IMR-90 (cell line): Measurements from ENCODE around the gene GPHA2. TPM values are rescaled to one million over a fixed set of nuclear protein-coding genes. Genes with fewer than 3 reads are reported as not detected.

Experiments
- ATAC-seq: fragments of 200-7000 bp; cut with Tn5 transposase; 2 replicates; pipeline ENCODE4 v1.9.1; 2020; ENCODE audit warnings: low read depth, mild to moderate bottlenecking, moderate library complexity
- BruUV-seq: library from RNA; stranded (reverse); fragments of 400-500 nt; replicated peaks from 2 replicates; lab custom pipeline; 2021; lab: Mats Ljungman, UMichigan
- CTCF ChIA-PET: fragments of 300-600 bp; formaldehyde crosslinking; extraction: SDS; loops from one replicate; lab custom pipeline; 2021; ENCODE audit warnings: antibody characterized with exemption; lab: Yijun Ruan, JAX
- POLR2A ChIA-PET: fragments of 300-600 bp; sonication (Branson Sonifier 250); formaldehyde crosslinking; loops from one replicate; lab custom pipeline; 2022; ENCODE audit warnings: antibody characterized with exemption; ENCODE audit not compliant: unreplicated experiment; lab: Charles Lee
- DNase-seq: peaks from one replicate; pipeline ENCODE4 v3.0.0; 2013
- H2AFZ ChIP-seq: replicated peaks from 2 replicates; pipeline ENCODE3; 2013; ENCODE audit warnings: low read length, mild to moderate bottlenecking; ENCODE audit not compliant: poor library complexity
- H2AK5ac ChIP-seq: 2 replicates; pipeline ENCODE4 v1.6.1; 2013; ENCODE audit warnings: low read depth, low read length, inconsistent platforms
- H2AK9ac ChIP-seq: replicated peaks from 2 replicates; pipeline ENCODE3; 2013; ENCODE audit warnings: mild to moderate bottlenecking, low read depth, low read length, moderate library complexity; ENCODE audit not compliant: poor library complexity
- H2BK120ac ChIP-seq: 2 replicates; pipeline ENCODE4 v1.6.1; 2013; ENCODE audit warnings: low read depth, low read length, inconsistent platforms
- H2BK15ac ChIP-seq: 3 replicates; pipeline ENCODE4 v1.6.1; 2013; ENCODE audit warnings: low read depth, low read length, inconsistent platforms
- H2BK20ac ChIP-seq: 2 replicates; pipeline ENCODE4 v1.6.1; 2013; ENCODE audit warnings: low read depth, mild to moderate bottlenecking, inconsistent platforms, low read length, moderate library complexity
- H2BK5ac ChIP-seq: 2 replicates; pipeline ENCODE4 v1.6.1; 2013; ENCODE audit warnings: mild to moderate bottlenecking, low read depth, low read length, inconsistent platforms; ENCODE audit not compliant: poor library complexity, severe bottlenecking
- H3K14ac ChIP-seq: replicated peaks from 2 replicates; pipeline ENCODE4 v1.6.1; 2013; ENCODE audit warnings: low read depth, low read length, inconsistent platforms
- H3K18ac ChIP-seq: 2 replicates; pipeline ENCODE4 v1.6.1; 2013; ENCODE audit warnings: low read depth, low read length, control low read depth
- H3K23ac ChIP-seq: 2 replicates; pipeline ENCODE4 v1.6.1; 2013; ENCODE audit warnings: low read depth, low read length, inconsistent platforms
- H3K27ac ChIP-seq: 2 replicates; pipeline ENCODE4 v1.5.1; 2013; ENCODE audit warnings: mild to moderate bottlenecking, control low read depth, low read length; ENCODE audit not compliant: insufficient read depth
- H3K27me3 ChIP-seq: 2 replicates; pipeline ENCODE4 v1.6.1; 2013; ENCODE audit warnings: low read length; ENCODE audit not compliant: control insufficient read depth, insufficient read depth
- H3K36me3 ChIP-seq: 2 replicates; pipeline ENCODE4 v1.6.1; 2013; ENCODE audit warnings: low read length, mixed read lengths; ENCODE audit not compliant: control insufficient read depth, insufficient read depth
- H3K4ac ChIP-seq: 2 replicates; pipeline ENCODE4 v1.6.1; 2013; ENCODE audit warnings: low read depth, low read length, inconsistent platforms
- H3K4me1 ChIP-seq: 2 replicates; pipeline ENCODE4 v1.6.1; 2013; ENCODE audit warnings: low read length, mixed read lengths; ENCODE audit not compliant: control insufficient read depth, insufficient read depth
- H3K4me2 ChIP-seq: 2 replicates; pipeline ENCODE4 v1.6.1; 2013; ENCODE audit warnings: low read depth, mild to moderate bottlenecking, control low read depth, low read length, moderate library complexity
- H3K4me3 ChIP-seq: 2 replicates; pipeline ENCODE4 v1.5.1; 2013; ENCODE audit warnings: low read depth, mild to moderate bottlenecking, control low read depth, low read length, moderate library complexity; ENCODE audit not compliant: insufficient read depth
- H3K56ac ChIP-seq: 2 replicates; pipeline ENCODE4 v1.6.1; 2013; ENCODE audit warnings: low read length, inconsistent platforms; ENCODE audit not compliant: insufficient read depth; ENCODE audit errors: extremely low read depth
- H3K79me1 ChIP-seq, 2 experiments: 2 replicates each; pipeline ENCODE4 v1.6.1; 2013; ENCODE audit warnings: low read length in 2 of 2, inconsistent platforms in 1 of 2, low read depth in 1 of 2
- H3K9ac ChIP-seq: 2 replicates; pipeline ENCODE4 v1.6.1; 2013; ENCODE audit warnings: low read depth, low read length, control low read depth
- H3K9me1 ChIP-seq: 2 replicates; pipeline ENCODE4 v1.6.1; 2013; ENCODE audit warnings: low read length, inconsistent platforms; ENCODE audit not compliant: insufficient read depth
- H3K9me3 ChIP-seq: 2 replicates; pipeline ENCODE4 v1.6.1; 2013; ENCODE audit warnings: low read length; ENCODE audit not compliant: control insufficient read depth, insufficient read depth
- H4K20me1 ChIP-seq: 2 replicates; pipeline ENCODE4 v1.6.1; 2013; ENCODE audit warnings: low read length, inconsistent platforms; ENCODE audit not compliant: insufficient read depth
- H4K5ac ChIP-seq: 2 replicates; pipeline ENCODE4 v1.6.1; 2013; ENCODE audit warnings: mild to moderate bottlenecking, low read depth, low read length, control low read depth
- H4K8ac ChIP-seq, 2 experiments: 2 replicates each; pipeline ENCODE4 v1.6.1; 2013; ENCODE audit warnings: low read depth in 2 of 2, low read length in 2 of 2, control low read depth in 1 of 2, inconsistent platforms in 1 of 2
- H4K91ac ChIP-seq: 2 replicates; pipeline ENCODE4 v1.6.1; 2013; ENCODE audit warnings: low read depth, low read length, inconsistent platforms; ENCODE audit not compliant: insufficient read depth
- CEBPB ChIP-seq: IDR thresholded peaks from 2 replicates; pipeline ENCODE4 v1.6.1; 2012; ENCODE audit warnings: low read depth, low read length, improper control_type of control experiment
- USF2 ChIP-seq: fragments of 150-350 bp; IDR thresholded peaks from 2 replicates; pipeline ENCODE4 v1.6.1; 2017; ENCODE audit warnings: mild to moderate bottlenecking, antibody characterized with exemption, low read length, low read depth
- WGBS, 2 experiments: methylation state at CpG; one replicate each; pipeline versions ENCODE4 v1.1.5 to v1.1.7; 2013; ENCODE audit warnings: missing lambda C conversion rate in 2 of 2; ENCODE audit not compliant: insufficient read length in 1 of 2; ENCODE audit errors: extremely low coverage in 2 of 2; 5-methylcytosine and 5-hydroxymethylcytosine counted together
- dilution Hi-C: fragments of 300-500 bp; cut with HindIII; formaldehyde crosslinking; loops from one replicate; pipeline ENCODE4 v1.14.3; 2018; ENCODE audit warnings: low sequenced_read_pairs; ENCODE audit not compliant: unreplicated experiment
- in situ Hi-C: fragments of 300-500 bp; cut with MboI; formaldehyde crosslinking; loops from 3 replicates; pipeline ENCODE4 v1.14.3; 2019; ENCODE audit warnings: low sequenced_read_pairs, inconsistent platforms, mixed read lengths
- intact Hi-C: fragments of 100-400 bp; cut with micrococcal nuclease; formaldehyde crosslinking; loops from 2 replicates; pipeline ENCODE4 v1.10.0; 2022
- polyA plus RNA-seq, 3 experiments: library from polyadenylated mRNA; depleted of rRNA; stranded (reverse); fragments of >200 nt; gene quantifications; 2 replicates each; pipeline ENCODE4 v1.2.3, GENCODE V29; 2012; ENCODE audit warnings: low replicate concordance in 1 of 3
- total RNA-seq: library from RNA; depleted of rRNA; stranded (reverse); fragments of >200 nt; gene quantifications from 2 replicates; pipeline ENCODE4 v1.2.3, GENCODE V29; 2012
- TF ChIP-seq, protein P1 (sequence below): conservative IDR thresholded peaks from 2 replicates; pipeline ENCODE4 v1.5.1; 2012; ENCODE audit warnings: mild to moderate bottlenecking, low read depth, low read length, improper control_type of control experiment

Gene GPHA2
- total and polyA plus RNA-seq, 2 of the 4 experiments (the other 2 are of a cell fraction) = not detected

DNA sequence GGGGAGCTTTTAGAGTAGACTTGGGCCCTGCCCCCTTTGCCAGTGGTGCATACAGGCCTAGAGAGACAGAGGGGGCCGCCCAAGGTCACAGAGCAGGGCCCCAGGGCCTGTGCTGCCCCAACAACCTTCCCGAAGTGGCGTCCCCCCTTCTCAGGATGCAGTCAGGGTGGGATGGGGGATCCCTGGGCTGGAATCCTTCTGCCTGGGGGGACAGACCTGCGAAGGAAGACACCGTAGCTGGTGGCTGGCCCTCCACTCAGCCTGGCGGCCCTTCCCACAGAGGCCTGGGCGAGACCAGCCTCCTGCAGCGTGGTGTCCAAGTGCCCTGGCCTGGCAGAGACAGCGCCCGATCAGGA lies 42.9 kb downstream of the GPHA2 start:
- Histone ChIP-seq H3K27ac (no peak overlapping the region), H2AK9ac (no peak overlapping the region), H2BK120ac (no peak overlapping the region), H3K14ac (no peak overlapping the region), H4K91ac (no peak overlapping the region), H3K4ac (no peak overlapping the region), H2BK20ac (no peak overlapping the region), H3K56ac (no peak overlapping the region), H3K4me3 (no peak overlapping the region), H2AK5ac (no peak overlapping the region), H3K9me1 (0 out of 2 replicates have a peak, but pooled peaks cover 3% of the 10 kb centered on the region), H3K9me3 (no peaks in the 10 kb centered on the region), H3K23ac (no peak overlapping the region), H3K36me3 (peaks cover 15% of the 10 kb centered on the region; the same call in 1 of the 2 replicates), H4K20me1 (peaks cover 4% of the 10 kb centered on the region; the same call in 1 of the 2 replicates), H3K18ac (no peak overlapping the region), H2BK15ac (no peak overlapping the region), H2AFZ (no peak overlapping the region), H3K4me2 (no peak overlapping the region), H4K8ac (no peak overlapping the region), H3K27me3 (no peaks in the 10 kb centered on the region), H3K4me1 (peaks cover 3% of the 10 kb centered on the region; the same call in 1 of the 2 replicates), H3K9ac (no peak overlapping the region), H3K79me1 (peaks cover 0 to 3% of the 10 kb centered on the region in 2 experiments; a peak in 1 of 4 replicates), H4K5ac (no peak overlapping the region), H2BK5ac (no peak overlapping the region)
- DNase-seq (no peak), ATAC-seq (no peak)
- POLR2A ChIA-PET = no interaction called here
- TF ChIP-seq USF2 = no peak
- TF ChIP-seq CEBPB = no peak
- TF ChIP-seq, protein P1, sequence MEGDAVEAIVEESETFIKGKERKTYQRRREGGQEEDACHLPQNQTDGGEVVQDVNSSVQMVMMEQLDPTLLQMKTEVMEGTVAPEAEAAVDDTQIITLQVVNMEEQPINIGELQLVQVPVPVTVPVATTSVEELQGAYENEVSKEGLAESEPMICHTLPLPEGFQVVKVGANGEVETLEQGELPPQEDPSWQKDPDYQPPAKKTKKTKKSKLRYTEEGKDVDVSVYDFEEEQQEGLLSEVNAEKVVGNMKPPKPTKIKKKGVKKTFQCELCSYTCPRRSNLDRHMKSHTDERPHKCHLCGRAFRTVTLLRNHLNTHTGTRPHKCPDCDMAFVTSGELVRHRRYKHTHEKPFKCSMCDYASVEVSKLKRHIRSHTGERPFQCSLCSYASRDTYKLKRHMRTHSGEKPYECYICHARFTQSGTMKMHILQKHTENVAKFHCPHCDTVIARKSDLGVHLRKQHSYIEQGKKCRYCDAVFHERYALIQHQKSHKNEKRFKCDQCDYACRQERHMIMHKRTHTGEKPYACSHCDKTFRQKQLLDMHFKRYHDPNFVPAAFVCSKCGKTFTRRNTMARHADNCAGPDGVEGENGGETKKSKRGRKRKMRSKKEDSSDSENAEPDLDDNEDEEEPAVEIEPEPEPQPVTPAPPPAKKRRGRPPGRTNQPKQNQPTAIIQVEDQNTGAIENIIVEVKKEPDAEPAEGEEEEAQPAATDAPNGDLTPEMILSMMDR = no peak
- intact Hi-C loops (no loop called here), dilution Hi-C loops (no loop called here), in situ Hi-C loops (loop anchor here (5.0 kb wide), 1 partner anchor 46 kb away; no protein-coding TSS in a partner anchor)
- CTCF ChIA-PET = no interaction called here
- 85% methylated on average over 4 of the region's 10 CpGs; no CpG with 5 or more reads in 1 of the 2 experiments for WGBS, 2 experiments
- BruUV-seq = no TSS peak
